Measurements from ENCODE around the gene CTH. TPM values are rescaled to one million over a fixed set of nuclear protein-coding genes. Genes with fewer than 3 reads are reported as not detected.
"Not testable (repeated sequence)": the region's sequence is repeated elsewhere in the genome, so short reads cannot be mapped to it uniquely, and the experiment has no call there.

Gene CTH
- polyA plus RNA-seq, 1 experiment, result 5.2 TPM

GRCh38 chr1:70455291-70455690, 44.2 kb downstream of the CTH start:
- Histone ChIP-seq H3K4me3 (ENCODE audit: low read depth, low read length) (no peak overlapping the region), H3K27me3 (ENCODE audit: control insufficient read depth, insufficient read depth, low read length) (no peaks in the 10 kb centered on the region), H3K36me3 (ENCODE audit: control insufficient read depth, insufficient read depth, low read length) (no peaks in the 10 kb centered on the region)
- no peak for DNase-seq (ENCODE audit: low read depth)
- CTCF ChIA-PET, result no interaction called here
- no peak for TF ChIP-seq CTCF (IDR thresholded peaks at IDR 0.05; ENCODE audit: insufficient read depth, low read depth, low read length)
- POLR2A ChIA-PET, result no interaction called here

- no peak overlapping the region for H3K4me3 ChIP-seq (ENCODE audit: low read depth, low read length)
- ChIA-PET CTCF (interaction anchor here (0.9 kb wide), 1 partner anchor 15 kb away, joined by 4 read pairs; no protein-coding TSS in a partner anchor), POLR2A (no interaction called here)
- DNase-seq (ENCODE audit: low read depth), result no peak
- H3K27me3 ChIP-seq (ENCODE audit: control insufficient read depth, insufficient read depth, low read length), result no peaks in the 10 kb centered on the region
- no peaks in the 10 kb centered on the region for H3K36me3 ChIP-seq (ENCODE audit: control insufficient read depth, insufficient read depth, low read length)
- no peak for TF ChIP-seq CTCF (IDR thresholded peaks at IDR 0.05; ENCODE audit: insufficient read depth, low read depth, low read length)
These were observed 47.1 kb downstream of the CTH start for GRCh38 chr1:70458131-70458530.

- Histone ChIP-seq H3K27me3 (ENCODE audit: control insufficient read depth, insufficient read depth, low read length) (no peaks in the 10 kb centered on the region), H3K36me3 (ENCODE audit: control insufficient read depth, insufficient read depth, low read length) (no peaks in the 10 kb centered on the region), H3K4me3 (ENCODE audit: low read depth, low read length) (no peak overlapping the region)
- CTCF ChIA-PET, result no interaction called here
- no peak for DNase-seq (ENCODE audit: low read depth)
- no peak for TF ChIP-seq CTCF (IDR thresholded peaks at IDR 0.05; ENCODE audit: insufficient read depth, low read depth, low read length)
- POLR2A ChIA-PET, result no interaction called here
These were observed 48.6 kb downstream of the CTH start for GRCh38 chr1:70459496-70460225.

GRCh38 chr1:70460740-70461713, 50.0 kb downstream of the CTH start:
- DNase-seq (ENCODE audit: low read depth); H3K4me3 ChIP-seq (ENCODE audit: low read depth, low read length): not testable (repeated sequence)
- CTCF ChIA-PET, result interaction anchor here (0.8 kb wide), 1 partner anchor 22 kb away, joined by 3 read pairs; no protein-coding TSS in a partner anchor

GRCh38 chr1:70462611-70463010, 51.5 kb downstream of the CTH start:
- POLR2A ChIA-PET, result no interaction called here

More at GRCh38 chr1:70460740-70461713, 50.0 kb downstream of the CTH start:
- POLR2A ChIA-PET; H3K27me3 ChIP-seq (ENCODE audit: control insufficient read depth, insufficient read depth, low read length); H3K36me3 ChIP-seq (ENCODE audit: control insufficient read depth, insufficient read depth, low read length): not testable (repeated sequence)

More at GRCh38 chr1:70462611-70463010, 51.5 kb downstream of the CTH start:
- CTCF ChIA-PET, result interaction anchor here (1.8 kb wide), 1 partner anchor 10 kb away, joined by 6 read pairs; no protein-coding TSS in a partner anchor
- H3K27me3 ChIP-seq (ENCODE audit: control insufficient read depth, insufficient read depth, low read length), result no peaks in the 10 kb centered on the region
- TF ChIP-seq CTCF (IDR thresholded peaks at IDR 0.05; ENCODE audit: insufficient read depth, low read depth, low read length), result no peak
- no peak overlapping the region for H3K4me3 ChIP-seq (ENCODE audit: low read depth, low read length)
- DNase-seq (ENCODE audit: low read depth), result no peak
- no peaks in the 10 kb centered on the region for H3K36me3 ChIP-seq (ENCODE audit: control insufficient read depth, insufficient read depth, low read length)
